HEK293 (cell line): ENCODE measurements around the gene ARHGAP33.

Source experiments
- AEBP2 ChIP-seq: fragments of 450-650 bp; formaldehyde crosslinking; IDR thresholded peaks from 2 replicates; pipeline ENCODE4 v1.5.1; 2016; ENCODE audit warnings: missing biosample characterization, missing genetic modification characterization, borderline replicate concordance
- ATF2 ChIP-seq: fragments of 450-650 bp; formaldehyde crosslinking; IDR thresholded peaks from 2 replicates; pipeline ENCODE4 v1.5.1; 2016; ENCODE audit warnings: missing biosample characterization, missing genetic modification characterization, low read depth
- GLI2 ChIP-seq: fragments of 450-650 bp; formaldehyde crosslinking; IDR thresholded peaks from 2 replicates; pipeline ENCODE4; 2017; ENCODE audit warnings: missing biosample characterization, missing genetic modification characterization, low read depth, borderline replicate concordance
- RBAK ChIP-seq: fragments of 450-650 bp; formaldehyde crosslinking; IDR thresholded peaks from 2 replicates; pipeline ENCODE4 v1.5.1; 2016; ENCODE audit warnings: missing biosample characterization, missing genetic modification characterization
- REST ChIP-seq: fragments of 450-650 bp; formaldehyde crosslinking; IDR thresholded peaks from 2 replicates; pipeline ENCODE4 v1.5.1; 2016; ENCODE audit warnings: missing biosample characterization, missing genetic modification characterization
- TRIM28 ChIP-seq: IDR thresholded peaks from 2 replicates; pipeline ENCODE4 v1.6.1; 2011; ENCODE audit warnings: low read length, control low read depth, borderline replicate concordance
- ZBTB48 ChIP-seq: fragments of 450-650 bp; formaldehyde crosslinking; IDR thresholded peaks from 2 replicates; pipeline ENCODE4 v1.5.1; 2016; ENCODE audit warnings: missing biosample characterization, missing genetic modification characterization
- ZNF214 ChIP-seq: fragments of 450-650 bp; formaldehyde crosslinking; IDR thresholded peaks from 2 replicates; pipeline ENCODE4 v1.5.1; 2017; ENCODE audit warnings: missing biosample characterization, mild to moderate bottlenecking, missing genetic modification characterization, borderline replicate concordance
- ZNF223 ChIP-seq: fragments of 450-650 bp; formaldehyde crosslinking; IDR thresholded peaks from 2 replicates; pipeline ENCODE4 v1.5.1; 2016; ENCODE audit warnings: missing biosample characterization, missing genetic modification characterization
- ZNF350 ChIP-seq: fragments of 450-650 bp; formaldehyde crosslinking; IDR thresholded peaks from 2 replicates; pipeline ENCODE4 v1.5.0; 2017; ENCODE audit warnings: missing biosample characterization, mild to moderate bottlenecking, missing genetic modification characterization
- ZNF391 ChIP-seq: fragments of 450-650 bp; formaldehyde crosslinking; IDR thresholded peaks from 2 replicates; pipeline ENCODE4 v1.5.1; 2016; ENCODE audit warnings: low read depth, missing biosample characterization, missing genetic modification characterization, borderline replicate concordance
- ZNF394 ChIP-seq: fragments of 450-650 bp; formaldehyde crosslinking; IDR thresholded peaks from 2 replicates; pipeline ENCODE4 v1.5.1; 2016; ENCODE audit warnings: missing biosample characterization, missing genetic modification characterization, mild to moderate bottlenecking, moderate library complexity, borderline replicate concordance
- ZNF416 ChIP-seq: fragments of 450-650 bp; formaldehyde crosslinking; IDR thresholded peaks from 2 replicates; pipeline ENCODE4 v1.5.1; 2016; ENCODE audit warnings: missing biosample characterization, missing genetic modification characterization
- ZNF473 ChIP-seq: fragments of 450-650 bp; formaldehyde crosslinking; IDR thresholded peaks from 2 replicates; pipeline ENCODE4 v1.5.1; 2017; ENCODE audit warnings: missing biosample characterization, missing genetic modification characterization
- ZNF501 ChIP-seq: fragments of 450-650 bp; formaldehyde crosslinking; IDR thresholded peaks from 2 replicates; pipeline ENCODE4 v1.5.1; 2016; ENCODE audit warnings: missing biosample characterization, missing genetic modification characterization
- ZNF558 ChIP-seq: fragments of 450-650 bp; formaldehyde crosslinking; IDR thresholded peaks from 2 replicates; pipeline ENCODE4 v1.5.1; 2016; ENCODE audit warnings: missing biosample characterization, missing genetic modification characterization
- ZNF623 ChIP-seq: fragments of 450-650 bp; formaldehyde crosslinking; IDR thresholded peaks from 2 replicates; pipeline ENCODE4 v1.5.1; 2016; ENCODE audit warnings: missing biosample characterization, missing genetic modification characterization
- ZNF658 ChIP-seq: fragments of 450-650 bp; formaldehyde crosslinking; IDR thresholded peaks from 2 replicates; pipeline ENCODE4; 2016; ENCODE audit warnings: missing biosample characterization, missing genetic modification characterization
- ZNF76 ChIP-seq: fragments of 450-650 bp; formaldehyde crosslinking; IDR thresholded peaks from 2 replicates; pipeline ENCODE4; 2016; ENCODE audit warnings: low read depth, missing biosample characterization, missing genetic modification characterization, borderline replicate concordance
- ZNF837 ChIP-seq: fragments of 450-650 bp; formaldehyde crosslinking; IDR thresholded peaks from 2 replicates; pipeline ENCODE4 v1.5.1; 2016; ENCODE audit warnings: missing biosample characterization, missing genetic modification characterization
- ZNF843 ChIP-seq: fragments of 450-650 bp; formaldehyde crosslinking; IDR thresholded peaks from 2 replicates; pipeline ENCODE4 v1.5.1; 2016; ENCODE audit warnings: missing biosample characterization, missing genetic modification characterization
- ZXDB ChIP-seq: fragments of 450-650 bp; formaldehyde crosslinking; IDR thresholded peaks from 2 replicates; pipeline ENCODE4 v1.5.1; 2016; ENCODE audit warnings: missing biosample characterization, missing genetic modification characterization
- TF ChIP-seq, protein P1 (sequence below): fragments of 450-650 bp; formaldehyde crosslinking; IDR thresholded peaks from 2 replicates; pipeline ENCODE4; 2016; ENCODE audit warnings: missing biosample characterization, missing genetic modification characterization
- TF ChIP-seq, protein P2 (sequence below): fragments of 450-650 bp; formaldehyde crosslinking; conservative IDR thresholded peaks from 2 replicates; pipeline ENCODE4 v1.5.1; 2016; ENCODE audit warnings: low read depth, missing biosample characterization, missing genetic modification characterization
- TF ChIP-seq, protein P3 (sequence below): fragments of 450-650 bp; formaldehyde crosslinking; IDR thresholded peaks from 2 replicates; pipeline ENCODE4 v1.5.1; 2016; ENCODE audit warnings: missing biosample characterization, missing genetic modification characterization

ARHGAP33 gene

GRCh38 chr19:35757749-35758608 lies 17.4 kb upstream of the ARHGAP33 start, which contains the start of gene PROSER3 (continued):
- TF ChIP-seq, protein P1, sequence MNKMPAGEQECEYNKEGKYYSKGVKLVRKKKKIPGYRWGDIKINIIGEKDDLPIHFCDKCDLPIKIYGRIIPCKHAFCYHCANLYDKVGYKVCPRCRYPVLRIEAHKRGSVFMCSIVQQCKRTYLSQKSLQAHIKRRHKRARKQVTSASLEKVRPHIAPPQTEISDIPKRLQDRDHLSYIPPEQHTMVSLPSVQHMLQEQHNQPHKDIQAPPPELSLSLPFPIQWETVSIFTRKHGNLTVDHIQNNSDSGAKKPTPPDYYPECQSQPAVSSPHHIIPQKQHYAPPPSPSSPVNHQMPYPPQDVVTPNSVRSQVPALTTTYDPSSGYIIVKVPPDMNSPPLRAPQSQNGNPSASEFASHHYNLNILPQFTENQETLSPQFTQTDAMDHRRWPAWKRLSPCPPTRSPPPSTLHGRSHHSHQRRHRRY: peak; percentile 63; the same call in 1 of the 2 replicates
- TF ChIP-seq, protein P2, sequence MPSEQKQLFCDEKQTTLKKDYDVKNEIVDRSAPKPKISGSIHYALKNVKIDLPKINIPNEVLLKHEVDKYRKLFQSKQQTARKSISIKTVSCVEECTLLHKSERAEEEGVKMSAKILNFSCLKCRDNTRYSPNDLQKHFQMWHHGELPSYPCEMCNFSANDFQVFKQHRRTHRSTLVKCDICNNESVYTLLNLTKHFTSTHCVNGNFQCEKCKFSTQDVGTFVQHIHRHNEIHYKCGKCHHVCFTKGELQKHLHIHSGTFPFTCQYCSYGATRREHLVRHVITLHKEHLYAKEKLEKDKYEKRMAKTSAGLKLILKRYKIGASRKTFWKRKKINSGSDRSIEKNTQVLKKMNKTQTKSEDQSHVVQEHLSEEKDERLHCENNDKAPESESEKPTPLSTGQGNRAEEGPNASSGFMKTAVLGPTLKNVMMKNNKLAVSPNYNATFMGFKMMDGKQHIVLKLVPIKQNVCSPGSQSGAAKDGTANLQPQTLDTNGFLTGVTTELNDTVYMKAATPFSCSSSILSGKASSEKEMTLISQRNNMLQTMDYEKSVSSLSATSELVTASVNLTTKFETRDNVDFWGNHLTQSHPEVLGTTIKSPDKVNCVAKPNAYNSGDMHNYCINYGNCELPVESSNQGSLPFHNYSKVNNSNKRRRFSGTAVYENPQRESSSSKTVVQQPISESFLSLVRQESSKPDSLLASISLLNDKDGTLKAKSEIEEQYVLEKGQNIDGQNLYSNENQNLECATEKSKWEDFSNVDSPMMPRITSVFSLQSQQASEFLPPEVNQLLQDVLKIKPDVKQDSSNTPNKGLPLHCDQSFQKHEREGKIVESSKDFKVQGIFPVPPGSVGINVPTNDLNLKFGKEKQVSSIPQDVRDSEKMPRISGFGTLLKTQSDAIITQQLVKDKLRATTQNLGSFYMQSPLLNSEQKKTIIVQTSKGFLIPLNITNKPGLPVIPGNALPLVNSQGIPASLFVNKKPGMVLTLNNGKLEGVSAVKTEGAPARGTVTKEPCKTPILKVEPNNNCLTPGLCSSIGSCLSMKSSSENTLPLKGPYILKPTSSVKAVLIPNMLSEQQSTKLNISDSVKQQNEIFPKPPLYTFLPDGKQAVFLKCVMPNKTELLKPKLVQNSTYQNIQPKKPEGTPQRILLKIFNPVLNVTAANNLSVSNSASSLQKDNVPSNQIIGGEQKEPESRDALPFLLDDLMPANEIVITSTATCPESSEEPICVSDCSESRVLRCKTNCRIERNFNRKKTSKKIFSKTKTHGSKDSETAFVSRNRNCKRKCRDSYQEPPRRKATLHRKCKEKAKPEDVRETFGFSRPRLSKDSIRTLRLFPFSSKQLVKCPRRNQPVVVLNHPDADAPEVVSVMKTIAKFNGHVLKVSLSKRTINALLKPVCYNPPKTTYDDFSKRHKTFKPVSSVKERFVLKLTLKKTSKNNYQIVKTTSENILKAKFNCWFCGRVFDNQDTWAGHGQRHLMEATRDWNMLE (tag by site-specific recombination): peak; percentile 31; the same call in 1 of the 2 replicates
- TF ChIP-seq ZNF843 (peak; percentile 61), ZNF837 (no peak), RBAK (tag by site-specific recombination) (no peak), ZNF623 (no peak), ATF2 (tag by site-specific recombination) (no peak), ZNF394 (tag by site-specific recombination) (peak; percentile 79), ZXDB (tag by site-specific recombination) (peak; percentile 97), ZNF76 (tag by site-specific recombination) (peak; percentile 99), ZNF391 (tag by site-specific recombination) (peak; percentile 89; the same call in 1 of the 2 replicates), TRIM28 (no peak), ZNF501 (tag by site-specific recombination) (peak; percentile 54; the same call in 1 of the 2 replicates), ZNF473 (no peak), GLI2 (tag by site-specific recombination) (no peak), ZNF416 (no peak), REST (tag by site-specific recombination) (peak; percentile 29; the same call in 1 of the 2 replicates), ZNF350 (tag by site-specific recombination) (no peak), ZNF558 (tag by site-specific recombination) (peak; percentile 33; the same call in 1 of the 2 replicates), ZNF658 (no peak), ZNF223 (tag by site-specific recombination) (no peak), AEBP2 (tag by site-specific recombination) (no peak), ZNF214 (tag by site-specific recombination) (no peak), ZBTB48 (tag by site-specific recombination) (peak; percentile 96)
- TF ChIP-seq, protein P3, sequence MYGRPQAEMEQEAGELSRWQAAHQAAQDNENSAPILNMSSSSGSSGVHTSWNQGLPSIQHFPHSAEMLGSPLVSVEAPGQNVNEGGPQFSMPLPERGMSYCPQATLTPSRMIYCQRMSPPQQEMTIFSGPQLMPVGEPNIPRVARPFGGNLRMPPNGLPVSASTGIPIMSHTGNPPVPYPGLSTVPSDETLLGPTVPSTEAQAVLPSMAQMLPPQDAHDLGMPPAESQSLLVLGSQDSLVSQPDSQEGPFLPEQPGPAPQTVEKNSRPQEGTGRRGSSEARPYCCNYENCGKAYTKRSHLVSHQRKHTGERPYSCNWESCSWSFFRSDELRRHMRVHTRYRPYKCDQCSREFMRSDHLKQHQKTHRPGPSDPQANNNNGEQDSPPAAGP (tag by site-specific recombination): peak; percentile 75
